Thyroid gland (tissue), 4 donors: ENCODE measurements around the gene CCDC89. TPM values are rescaled to one million over a fixed set of nuclear protein-coding genes. Genes with fewer than 3 reads are reported as not detected.

ENCODE experiments used
- DNase-seq, 2 donors: peaks; one replicate each; pipeline ENCODE4 v3.0.0-alpha.2; 2019
- H3K27ac ChIP-seq, 3 donors: fragments of 200-600 bp; sonication (generic); 1 replicate in 2 of 3; 2 replicates in 1 of 3; pipeline ENCODE4 v1.5.1; 2016 to 2019; ENCODE audit warnings: mild to moderate bottlenecking in 1 of 3, moderate library complexity in 1 of 3
- H3K27me3 ChIP-seq: fragments of 200-600 bp; sonication (generic); one replicate; pipeline ENCODE4 v1.5.1; 2019
- H3K36me3 ChIP-seq, 2 donors: fragments of 200-600 bp; sonication (generic); one replicate each; pipeline ENCODE4 v1.5.1; 2016 to 2019
- H3K4me1 ChIP-seq, 2 donors: fragments of 200-600 bp; sonication (generic); one replicate each; pipeline ENCODE4 v1.5.1; 2017 to 2019
- H3K4me3 ChIP-seq, 3 donors: fragments of 200-600 bp; sonication (generic); replicated peaks in 1 of 3; 1 replicate in 2 of 3; 2 replicates in 1 of 3; pipeline ENCODE4 v1.5.1; 2016; ENCODE audit warnings: mild to moderate bottlenecking in 1 of 3
- H3K9me3 ChIP-seq: fragments of 200-600 bp; sonication (generic); one replicate; pipeline ENCODE4 v1.5.1; 2017
- POLR2A ChIP-seq, 2 donors: fragments of 450-650 bp; IDR thresholded peaks; one replicate each; pipeline ENCODE4 v1.6.1; 2017; ENCODE audit warnings: antibody characterized with exemption in 2 of 2, mild to moderate bottlenecking in 2 of 2, moderate library complexity in 1 of 2
- WGBS, 2 donors: methylation state at CpG; one replicate each; pipeline ENCODE4 v1.1.5; 2017; 5-methylcytosine and 5-hydroxymethylcytosine counted together
- intact Hi-C: fragments of 100-400 bp; cut with DNase I; formaldehyde crosslinking; loops from one replicate; pipeline ENCODE4 v1.15.1; 2023
- total RNA-seq, 4 donors: library from RNA; depleted of rRNA; stranded (reverse); fragments of >200 nt; gene quantifications; one replicate each; pipeline ENCODE4 v1.2.3, GENCODE V29; 2016
- TF ChIP-seq, protein P1 (sequence below), 6 experiments: fragments of 200-600 bp in 3 of 6; fragments of 450-650 bp in 3 of 6; sonication (generic) in 3 of 6; IDR thresholded peaks; one replicate each; pipeline ENCODE4 v1.5.1; 2016 to 2019; ENCODE audit warnings: antibody characterized with exemption in 6 of 6, mild to moderate bottlenecking in 2 of 6, inconsistent platforms in 1 of 6, moderate library complexity in 1 of 6

Gene CCDC89
- total RNA-seq, 4 donors from 2014 or later: 0.33 to 2.2 (median 0.40) TPM; not detected in 1

DNA sequence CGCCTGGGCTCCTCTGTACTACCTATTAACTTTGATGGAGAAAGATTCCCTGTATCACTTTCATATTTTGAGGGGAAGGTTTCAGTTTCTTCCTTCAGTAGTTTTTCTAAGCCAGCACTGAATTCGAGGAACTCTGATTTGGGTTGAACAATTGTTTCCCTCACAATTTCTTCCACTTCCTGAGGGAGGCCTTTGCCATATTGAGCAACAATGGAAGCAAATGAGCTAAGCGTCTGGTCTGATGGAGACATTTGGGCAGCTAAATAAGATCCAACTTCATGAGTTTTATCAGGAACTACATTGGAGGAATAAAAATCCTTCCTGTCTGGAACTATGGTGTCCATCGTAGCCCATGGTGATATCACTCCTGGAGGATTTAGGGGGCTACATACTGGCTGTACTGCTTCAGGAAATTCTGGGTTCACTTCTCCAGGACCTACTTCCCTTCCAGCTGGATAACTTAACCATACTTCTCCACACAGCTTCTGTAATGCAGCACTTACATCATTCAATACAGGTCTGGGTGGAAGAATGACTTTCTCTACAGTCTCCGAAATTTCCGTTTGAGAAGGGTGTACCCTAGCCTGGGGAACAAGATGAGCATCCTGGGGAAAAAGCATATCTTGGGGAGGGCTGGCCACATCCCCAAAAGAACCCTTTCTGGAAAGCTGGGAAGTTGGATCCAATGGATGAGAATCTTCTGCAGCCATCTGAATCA lies 38.9 kb upstream of the CCDC89 start:
- no peaks in the 10 kb centered on the region for H3K27me3 ChIP-seq
- H3K27ac ChIP-seq: no peak overlapping the region
- H3K36me3 ChIP-seq: no peaks in the 10 kb centered on the region
- DNase-seq: no peak
- 79 to 80% methylated on average over 6 of the region's 6 CpGs for WGBS, 2 donors
- H3K4me3 ChIP-seq: no peak overlapping the region
- intact Hi-C loops: no loop called here
- TF ChIP-seq, protein P1, sequence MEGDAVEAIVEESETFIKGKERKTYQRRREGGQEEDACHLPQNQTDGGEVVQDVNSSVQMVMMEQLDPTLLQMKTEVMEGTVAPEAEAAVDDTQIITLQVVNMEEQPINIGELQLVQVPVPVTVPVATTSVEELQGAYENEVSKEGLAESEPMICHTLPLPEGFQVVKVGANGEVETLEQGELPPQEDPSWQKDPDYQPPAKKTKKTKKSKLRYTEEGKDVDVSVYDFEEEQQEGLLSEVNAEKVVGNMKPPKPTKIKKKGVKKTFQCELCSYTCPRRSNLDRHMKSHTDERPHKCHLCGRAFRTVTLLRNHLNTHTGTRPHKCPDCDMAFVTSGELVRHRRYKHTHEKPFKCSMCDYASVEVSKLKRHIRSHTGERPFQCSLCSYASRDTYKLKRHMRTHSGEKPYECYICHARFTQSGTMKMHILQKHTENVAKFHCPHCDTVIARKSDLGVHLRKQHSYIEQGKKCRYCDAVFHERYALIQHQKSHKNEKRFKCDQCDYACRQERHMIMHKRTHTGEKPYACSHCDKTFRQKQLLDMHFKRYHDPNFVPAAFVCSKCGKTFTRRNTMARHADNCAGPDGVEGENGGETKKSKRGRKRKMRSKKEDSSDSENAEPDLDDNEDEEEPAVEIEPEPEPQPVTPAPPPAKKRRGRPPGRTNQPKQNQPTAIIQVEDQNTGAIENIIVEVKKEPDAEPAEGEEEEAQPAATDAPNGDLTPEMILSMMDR (IDR thresholded peaks at IDR 0.05): no peak
- TF ChIP-seq POLR2A (IDR thresholded peaks at IDR 0.05): no peak
- no peaks in the 10 kb centered on the region for H3K4me1 ChIP-seq
- H3K9me3 ChIP-seq: no peaks in the 10 kb centered on the region

DNA sequence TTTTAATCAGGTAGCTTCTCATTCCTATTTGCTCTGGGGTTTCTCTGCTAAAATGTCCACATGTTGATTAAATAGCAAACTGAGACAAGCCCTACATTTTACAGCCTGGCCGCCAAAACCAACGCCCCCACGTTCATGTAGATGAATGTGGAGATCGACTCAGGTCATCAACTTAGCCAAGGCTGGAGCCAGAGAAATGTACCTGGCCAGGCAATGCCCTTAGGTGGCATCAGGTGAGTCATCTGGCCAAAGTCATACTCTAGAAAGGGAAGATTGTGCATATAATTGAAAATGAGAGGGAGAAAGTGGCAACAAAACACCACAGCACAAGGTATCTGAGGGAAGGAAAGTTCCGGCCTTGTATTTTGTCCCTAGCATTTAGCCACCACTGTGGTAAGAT lies 37.1 kb upstream of the CCDC89 start:
- H3K4me1 ChIP-seq: no peaks in the 10 kb centered on the region
- DNase-seq: no peak
- no peaks in the 10 kb centered on the region for H3K27me3 ChIP-seq
- H3K4me3 ChIP-seq: no peak overlapping the region
- no peaks in the 10 kb centered on the region for H3K36me3 ChIP-seq
- intact Hi-C loops: no loop called here
- 87 to 90% methylated on average over 5 of the region's 5 CpGs for WGBS, 2 donors
- no peaks in the 10 kb centered on the region for H3K9me3 ChIP-seq
- TF ChIP-seq, protein P1 (IDR thresholded peaks at IDR 0.05): no peak
- TF ChIP-seq POLR2A (IDR thresholded peaks at IDR 0.05): no peak
- H3K27ac ChIP-seq: no peak overlapping the region

DNA sequence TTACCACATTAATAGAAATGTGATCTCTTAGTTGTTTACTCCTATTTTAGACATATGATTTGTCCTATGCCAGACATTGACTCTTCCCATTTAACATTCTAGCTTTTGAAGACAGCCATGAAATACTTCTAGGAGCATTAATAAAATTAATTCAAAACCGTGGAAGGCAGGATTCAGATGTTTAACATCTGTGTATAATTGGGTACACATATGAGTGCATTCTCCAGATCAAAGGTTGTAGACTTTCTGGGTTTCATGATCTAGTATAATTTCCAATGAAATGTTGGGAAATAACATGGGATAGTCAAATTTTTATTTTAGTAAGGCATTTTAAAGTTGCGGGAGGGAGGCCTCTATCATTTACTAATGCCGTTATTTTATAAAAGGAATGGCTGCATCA lies 35.2 kb upstream of the CCDC89 start:
- WGBS, 2 donors: 89 to 93% methylated on average over 3 of the region's 3 CpGs
- Histone ChIP-seq H3K4me3 (no peak overlapping the region), H3K27ac (no peak overlapping the region), H3K9me3 (no peaks in the 10 kb centered on the region), H3K4me1 (no peaks in the 10 kb centered on the region), H3K36me3 (no peaks in the 10 kb centered on the region), H3K27me3 (no peaks in the 10 kb centered on the region)
- intact Hi-C loops: no loop called here
- TF ChIP-seq POLR2A (IDR thresholded peaks at IDR 0.05): no peak
- TF ChIP-seq, protein P1 (IDR thresholded peaks at IDR 0.05): no peak
- no peak for DNase-seq

DNA sequence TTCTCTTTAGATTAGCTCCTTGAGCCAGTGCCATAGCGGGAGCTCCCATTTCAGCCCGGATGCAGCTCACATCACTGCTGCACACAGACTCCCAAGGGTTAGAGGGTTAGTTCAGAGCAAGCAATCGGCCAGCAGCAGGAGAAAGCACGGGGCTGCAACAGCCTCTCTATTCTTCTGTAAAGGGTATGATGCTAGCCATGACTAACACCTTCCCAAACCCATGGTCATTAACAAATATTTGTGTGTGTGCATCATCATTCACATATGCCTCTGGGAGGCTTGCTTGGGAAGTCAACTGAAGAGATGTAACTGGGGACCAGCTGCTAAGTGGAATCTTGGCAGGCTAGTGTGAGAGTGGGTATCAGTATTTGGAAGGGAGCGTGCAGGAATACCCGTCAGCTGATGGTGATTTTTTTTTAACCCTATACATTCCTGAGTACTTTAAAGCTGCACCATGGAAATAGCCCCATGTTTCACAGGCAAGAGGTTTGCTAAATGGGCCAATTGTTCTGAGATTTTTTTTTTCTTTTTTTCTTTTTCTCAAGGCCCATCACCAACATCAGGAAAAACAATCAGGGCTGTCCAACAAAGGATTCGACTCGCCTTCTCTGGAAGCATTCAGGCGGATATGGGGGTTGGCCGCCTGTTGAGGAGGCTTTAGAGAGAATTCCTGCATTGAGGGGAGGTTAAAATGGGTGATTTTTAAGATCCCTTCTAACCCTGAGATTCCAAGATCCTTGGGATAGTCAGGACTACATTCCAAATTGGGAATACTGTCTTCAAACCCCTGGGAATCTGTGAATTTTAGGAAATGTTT lies 33.2 kb upstream of the CCDC89 start:
- DNase-seq: peak; percentile 5 to 29
- H3K9me3 ChIP-seq: no peaks in the 10 kb centered on the region
- TF ChIP-seq, protein P1 (IDR thresholded peaks at IDR 0.05): no peak
- TF ChIP-seq POLR2A (IDR thresholded peaks at IDR 0.05): no peak
- H3K4me1 ChIP-seq: no peaks in the 10 kb centered on the region
- H3K27me3 ChIP-seq: no peaks in the 10 kb centered on the region
- intact Hi-C loops: no loop called here
- 27 to 29% methylated on average over 10 of the region's 10 CpGs for WGBS, 2 donors
- no peak overlapping the region for H3K4me3 ChIP-seq
- H3K36me3 ChIP-seq: no peaks in the 10 kb centered on the region
- no peak overlapping the region for H3K27ac ChIP-seq
